Erythroblast (primary cell): ENCODE data around the gene C1QA.

Experiments
- GATA1 ChIP-seq: IDR thresholded peaks from 2 replicates; pipeline ENCODE4 v1.6.1; 2011; ENCODE audit warnings: low read depth, mild to moderate bottlenecking, control low read depth, low read length, moderate library complexity
- POLR2A ChIP-seq: IDR thresholded peaks from 2 replicates; pipeline ENCODE4 v1.6.1; 2011; ENCODE audit warnings: mild to moderate bottlenecking, low read length

DNA sequence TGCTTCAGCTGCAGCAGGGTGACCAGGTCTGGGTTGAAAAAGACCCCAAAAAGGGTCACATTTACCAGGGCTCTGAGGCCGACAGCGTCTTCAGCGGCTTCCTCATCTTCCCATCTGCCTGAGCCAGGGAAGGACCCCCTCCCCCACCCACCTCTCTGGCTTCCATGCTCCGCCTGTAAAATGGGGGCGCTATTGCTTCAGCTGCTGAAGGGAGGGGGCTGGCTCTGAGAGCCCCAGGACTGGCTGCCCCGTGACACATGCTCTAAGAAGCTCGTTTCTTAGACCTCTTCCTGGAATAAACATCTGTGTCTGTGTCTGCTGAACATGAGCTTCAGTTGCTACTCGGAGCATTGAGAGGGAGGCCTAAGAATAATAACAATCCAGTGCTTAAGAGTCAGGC lies 2.9 kb downstream of the C1QA start:
- TF ChIP-seq POLR2A (no peak), GATA1 (no peak)
